PFSK-1 (cell line): ENCODE data around the gene OPN3.

Experiments
- FOXP2 ChIP-seq: optimal IDR thresholded peaks from 2 replicates; pipeline ENCODE3; 2011; ENCODE audit warnings: borderline replicate concordance, control low read depth, inconsistent platforms; ENCODE audit not compliant: insufficient read depth; ENCODE audit errors: extremely low read length, extremely low read depth
- POLR2AphosphoS5 ChIP-seq: IDR thresholded peaks from 2 replicates; pipeline ENCODE4 v1.6.1; 2012; ENCODE audit warnings: low read depth, mild to moderate bottlenecking, control low read depth, low read length, moderate library complexity
- SIN3A ChIP-seq: IDR thresholded peaks from 2 replicates; pipeline ENCODE4 v1.6.1; 2012; ENCODE audit warnings: mild to moderate bottlenecking, low read length, moderate library complexity, borderline replicate concordance; ENCODE audit not compliant: insufficient read depth
- TAF1 ChIP-seq: IDR thresholded peaks from 2 replicates; pipeline ENCODE4 v1.6.1; 2012; ENCODE audit warnings: low read length, control low read depth, borderline replicate concordance; ENCODE audit not compliant: insufficient read depth
- TF ChIP-seq, protein P1 (sequence below), 2 experiments: IDR thresholded peaks; 2 replicates each; pipeline versions ENCODE4 v1.6.1 to v1.8.0; 2011 to 2012; ENCODE audit warnings: low read depth in 2 of 2, low read length in 2 of 2, control low read depth in 1 of 2, inconsistent platforms in 1 of 2, mild to moderate bottlenecking in 1 of 2, moderate library complexity in 1 of 2; ENCODE audit not compliant: insufficient read depth in 1 of 2

The OPN3 gene

DNA sequence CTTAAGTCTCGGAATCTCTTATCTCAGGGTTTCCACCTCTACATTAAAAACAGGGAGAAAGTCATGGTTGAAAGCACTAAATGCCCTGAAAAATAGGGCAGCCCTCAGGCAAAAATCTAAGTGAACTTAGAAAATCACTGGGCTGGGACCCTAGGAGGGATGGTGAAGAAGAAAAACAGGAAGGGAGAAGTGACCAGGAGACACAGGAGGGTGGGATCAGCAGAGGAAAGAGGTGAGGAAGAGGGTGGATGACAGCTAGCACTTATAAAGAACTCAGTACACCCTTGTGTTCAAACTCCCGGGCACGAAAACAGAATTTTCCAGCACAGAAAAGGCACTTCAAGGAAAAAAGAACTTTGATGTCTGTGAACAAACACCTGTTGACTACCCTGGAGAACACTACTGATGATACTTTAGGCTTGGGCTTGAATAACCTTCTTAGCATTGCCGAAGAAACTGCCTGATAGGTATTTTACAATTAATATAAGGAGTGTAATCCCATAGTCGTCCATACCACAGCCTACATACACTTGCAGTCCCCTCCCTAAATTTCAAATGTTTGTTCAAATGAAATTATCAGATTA is 2.0 kb downstream of the OPN3 start:
- no peak for TF ChIP-seq POLR2AphosphoS5
- TF ChIP-seq, protein P1, sequence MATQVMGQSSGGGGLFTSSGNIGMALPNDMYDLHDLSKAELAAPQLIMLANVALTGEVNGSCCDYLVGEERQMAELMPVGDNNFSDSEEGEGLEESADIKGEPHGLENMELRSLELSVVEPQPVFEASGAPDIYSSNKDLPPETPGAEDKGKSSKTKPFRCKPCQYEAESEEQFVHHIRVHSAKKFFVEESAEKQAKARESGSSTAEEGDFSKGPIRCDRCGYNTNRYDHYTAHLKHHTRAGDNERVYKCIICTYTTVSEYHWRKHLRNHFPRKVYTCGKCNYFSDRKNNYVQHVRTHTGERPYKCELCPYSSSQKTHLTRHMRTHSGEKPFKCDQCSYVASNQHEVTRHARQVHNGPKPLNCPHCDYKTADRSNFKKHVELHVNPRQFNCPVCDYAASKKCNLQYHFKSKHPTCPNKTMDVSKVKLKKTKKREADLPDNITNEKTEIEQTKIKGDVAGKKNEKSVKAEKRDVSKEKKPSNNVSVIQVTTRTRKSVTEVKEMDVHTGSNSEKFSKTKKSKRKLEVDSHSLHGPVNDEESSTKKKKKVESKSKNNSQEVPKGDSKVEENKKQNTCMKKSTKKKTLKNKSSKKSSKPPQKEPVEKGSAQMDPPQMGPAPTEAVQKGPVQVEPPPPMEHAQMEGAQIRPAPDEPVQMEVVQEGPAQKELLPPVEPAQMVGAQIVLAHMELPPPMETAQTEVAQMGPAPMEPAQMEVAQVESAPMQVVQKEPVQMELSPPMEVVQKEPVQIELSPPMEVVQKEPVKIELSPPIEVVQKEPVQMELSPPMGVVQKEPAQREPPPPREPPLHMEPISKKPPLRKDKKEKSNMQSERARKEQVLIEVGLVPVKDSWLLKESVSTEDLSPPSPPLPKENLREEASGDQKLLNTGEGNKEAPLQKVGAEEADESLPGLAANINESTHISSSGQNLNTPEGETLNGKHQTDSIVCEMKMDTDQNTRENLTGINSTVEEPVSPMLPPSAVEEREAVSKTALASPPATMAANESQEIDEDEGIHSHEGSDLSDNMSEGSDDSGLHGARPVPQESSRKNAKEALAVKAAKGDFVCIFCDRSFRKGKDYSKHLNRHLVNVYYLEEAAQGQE (IDR thresholded peaks at IDR 0.05; ENCODE audit: insufficient read depth in 1 of 2, low read depth in 2 of 2, low read length in 2 of 2) = no peak
- no peak for TF ChIP-seq FOXP2
- no peak for TF ChIP-seq TAF1
- TF ChIP-seq SIN3A = no peak

DNA sequence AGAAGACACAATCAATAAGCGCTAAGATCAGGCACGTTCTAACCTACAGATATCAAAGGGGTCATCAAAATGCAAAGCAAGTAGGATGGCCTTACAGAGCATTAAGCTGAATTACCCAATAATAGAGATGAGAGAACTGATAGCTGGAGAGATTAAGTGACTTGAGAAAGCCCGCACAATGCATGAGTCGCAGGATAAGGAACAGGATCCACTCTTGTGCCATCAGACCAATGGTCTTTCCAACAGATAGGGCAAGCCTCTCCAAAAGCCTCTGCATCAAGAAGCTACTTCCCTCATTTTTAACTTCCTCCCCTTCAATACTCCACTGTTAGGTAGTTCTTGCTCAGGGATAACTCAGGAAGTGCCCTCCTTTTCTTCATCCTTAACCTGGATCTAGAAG is 2.6 kb downstream of the OPN3 start:
- no peak for TF ChIP-seq SIN3A
- TF ChIP-seq, protein P1 (IDR thresholded peaks at IDR 0.05; ENCODE audit: insufficient read depth in 1 of 2, low read depth in 2 of 2, low read length in 2 of 2) = no peak
- TF ChIP-seq FOXP2 = no peak
- no peak for TF ChIP-seq POLR2AphosphoS5
- no peak for TF ChIP-seq TAF1

DNA sequence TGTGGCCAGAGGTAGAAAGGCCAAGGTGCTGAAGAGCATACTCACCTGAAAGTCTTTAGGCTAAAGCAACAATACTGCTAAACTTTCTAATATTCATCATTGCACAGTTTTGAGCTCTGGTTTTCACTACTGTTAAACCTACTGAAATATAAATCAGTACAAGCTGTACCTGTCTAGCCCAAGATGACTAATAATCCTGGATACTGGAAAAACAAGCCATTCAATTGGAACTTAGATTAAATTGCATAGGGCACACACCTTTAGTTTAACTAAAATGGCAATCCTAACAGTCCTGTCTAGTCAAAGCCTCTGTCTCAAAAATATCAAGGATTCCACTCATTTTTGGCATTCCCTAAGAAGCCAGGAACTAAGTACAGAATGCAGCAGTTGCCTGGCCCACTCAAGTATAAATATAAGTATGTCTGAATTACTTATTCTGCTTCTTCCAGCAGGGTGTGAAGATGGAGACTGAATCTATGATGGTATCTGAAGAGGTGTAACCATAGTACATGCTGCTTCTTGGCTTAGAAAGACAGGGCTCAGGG is 3.1 kb downstream of the OPN3 start:
- TF ChIP-seq, protein P1 (IDR thresholded peaks at IDR 0.05; ENCODE audit: insufficient read depth in 1 of 2, low read depth in 2 of 2, low read length in 2 of 2) = no peak
- TF ChIP-seq FOXP2 (no peak), SIN3A (no peak), TAF1 (no peak), POLR2AphosphoS5 (no peak)

DNA sequence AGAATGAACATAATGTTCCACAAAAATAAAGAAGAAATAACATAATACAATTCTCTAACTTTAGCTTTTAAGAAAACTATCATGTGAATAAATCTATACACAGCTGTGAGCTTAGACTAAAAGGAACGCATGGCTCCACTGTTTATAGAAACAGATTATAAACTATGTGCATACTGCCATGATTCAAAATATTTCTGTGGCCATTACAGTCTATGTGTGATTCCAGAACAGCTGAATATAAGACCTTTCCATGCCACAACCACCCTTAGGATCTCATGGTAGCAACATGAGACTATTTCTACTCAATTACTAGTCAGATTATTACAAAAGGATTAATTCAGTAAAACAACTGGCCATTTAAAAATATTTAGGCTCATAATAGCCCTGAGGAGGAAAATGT is 3.9 kb downstream of the OPN3 start:
- TF ChIP-seq TAF1 = no peak
- no peak for TF ChIP-seq POLR2AphosphoS5
- TF ChIP-seq, protein P1 (IDR thresholded peaks at IDR 0.05; ENCODE audit: insufficient read depth in 1 of 2, low read depth in 2 of 2, low read length in 2 of 2) = no peak
- TF ChIP-seq SIN3A = no peak
- no peak for TF ChIP-seq FOXP2
